Activated effector memory CD4-positive, alpha-beta T cell treated with Interleukin-2 at 50 U/mL for 16 hours (primary cell): ENCODE measurements around the gene GSX1.
"Not testable (repeated sequence)": the region's sequence is repeated elsewhere in the genome, so short reads cannot be mapped to it uniquely, and the experiment has no call there.

ENCODE experiments used
- DNase-seq: peaks from one replicate; pipeline ENCODE4 v3.0.0-alpha.2; 2020

GSX1 gene

DNA sequence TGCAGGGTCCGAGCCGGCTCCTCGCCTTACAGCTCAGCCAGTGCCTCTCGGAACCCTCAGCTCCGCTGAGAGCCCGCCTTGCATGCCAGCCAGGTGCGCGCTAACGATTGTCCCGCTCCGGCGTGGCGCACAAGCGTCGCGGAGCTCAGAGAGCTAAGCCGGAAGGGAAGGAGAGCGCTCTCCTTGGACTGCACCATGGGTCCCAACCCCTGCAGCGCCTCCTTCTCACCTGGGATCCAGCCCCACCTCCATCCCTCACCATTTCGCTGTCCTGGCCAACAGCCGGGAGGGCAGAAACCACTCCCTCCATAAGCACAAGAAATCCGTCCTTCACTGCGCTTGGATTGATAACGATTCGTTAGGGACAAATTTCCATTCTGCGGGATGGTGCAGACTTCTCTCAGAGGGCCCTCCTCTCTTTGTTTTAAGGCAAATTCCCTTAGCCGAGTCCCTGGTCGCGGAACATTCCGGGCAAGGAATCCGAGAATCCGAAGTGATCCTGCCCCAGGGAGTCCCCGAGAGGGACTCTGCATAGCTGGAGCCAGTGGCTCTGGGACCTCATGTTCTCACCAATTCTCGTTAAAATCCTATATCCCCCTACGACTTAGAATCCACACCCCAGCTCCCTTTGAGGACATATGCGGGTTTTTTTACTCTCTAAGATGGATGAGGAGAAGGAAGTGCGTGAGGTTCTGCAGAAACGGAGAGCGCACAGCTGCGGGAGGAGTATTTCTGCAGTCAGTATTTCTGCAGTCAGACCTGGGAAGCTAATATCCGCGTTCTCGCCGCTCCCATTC, 2.8 kb downstream of the GSX1 start:
- DNase-seq: no peak

DNA sequence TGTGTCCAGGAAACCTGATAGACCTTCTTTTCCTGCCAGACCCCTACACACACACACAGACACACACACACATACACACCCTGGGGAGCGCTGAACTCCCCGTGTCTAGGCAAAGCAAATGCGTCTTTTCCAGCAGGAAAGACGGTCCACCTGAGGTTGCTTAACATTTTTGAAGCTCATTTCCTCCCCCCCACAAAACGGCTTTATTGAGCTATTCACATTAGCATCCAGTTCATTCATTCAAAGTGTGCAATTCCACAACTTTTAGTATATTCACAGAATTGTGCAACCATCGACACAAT, 3.4 kb downstream of the GSX1 start:
- DNase-seq: no peak

DNA sequence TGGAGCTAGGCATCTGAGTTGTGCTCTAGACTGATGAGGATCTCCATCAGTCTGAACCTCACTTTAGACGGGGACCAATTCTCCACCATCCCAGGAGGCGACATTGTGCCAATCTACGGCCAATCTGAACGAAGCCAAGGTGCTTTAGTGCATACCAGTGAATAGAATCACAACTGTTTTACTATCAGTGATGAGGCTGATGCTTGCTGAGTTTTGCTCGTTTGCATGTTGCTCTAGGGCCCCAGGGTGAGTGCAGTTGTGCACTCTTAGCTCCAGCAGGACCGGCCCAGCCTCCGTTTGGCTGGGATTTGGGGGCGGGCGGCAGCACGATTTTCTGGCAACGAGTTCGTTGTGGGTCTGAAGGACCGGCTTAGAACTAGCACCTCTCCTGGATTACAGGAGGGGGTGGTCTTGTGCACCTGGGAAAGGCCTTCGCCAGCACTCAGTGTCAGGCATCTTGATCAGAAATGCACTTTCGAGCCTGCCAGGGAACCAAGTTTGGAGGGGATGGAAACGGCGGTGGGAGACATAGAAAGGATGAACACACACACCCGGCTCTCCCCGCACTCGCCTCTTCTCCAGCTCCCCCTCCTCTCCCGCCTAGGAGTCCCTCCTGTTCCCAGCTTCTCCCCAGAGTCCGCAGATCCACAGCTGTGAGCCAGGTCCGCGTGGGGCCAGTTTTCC, 4.4 kb downstream of the GSX1 start:
- no peak for DNase-seq

DNA sequence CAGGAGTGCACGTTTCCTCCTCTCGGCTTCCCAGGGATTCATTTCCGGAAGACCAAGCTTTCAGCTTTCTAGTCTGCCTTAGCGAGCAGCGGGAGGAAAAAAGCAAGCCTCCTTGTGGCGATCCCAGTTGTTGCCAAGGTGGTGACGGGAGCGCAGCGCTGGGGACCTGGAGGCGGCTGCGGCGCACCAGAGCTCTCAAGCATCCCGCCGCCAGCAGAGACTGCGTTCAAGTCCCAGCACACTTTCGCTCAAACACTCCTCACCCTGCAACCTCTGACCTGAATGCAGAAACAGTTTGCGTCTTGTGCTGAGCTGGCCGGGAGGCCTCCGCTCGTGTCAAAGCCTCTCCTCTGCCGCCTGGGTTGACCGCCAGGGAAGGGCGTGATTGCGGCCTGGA, 4.9 kb downstream of the GSX1 start:
- no peak for DNase-seq

DNA sequence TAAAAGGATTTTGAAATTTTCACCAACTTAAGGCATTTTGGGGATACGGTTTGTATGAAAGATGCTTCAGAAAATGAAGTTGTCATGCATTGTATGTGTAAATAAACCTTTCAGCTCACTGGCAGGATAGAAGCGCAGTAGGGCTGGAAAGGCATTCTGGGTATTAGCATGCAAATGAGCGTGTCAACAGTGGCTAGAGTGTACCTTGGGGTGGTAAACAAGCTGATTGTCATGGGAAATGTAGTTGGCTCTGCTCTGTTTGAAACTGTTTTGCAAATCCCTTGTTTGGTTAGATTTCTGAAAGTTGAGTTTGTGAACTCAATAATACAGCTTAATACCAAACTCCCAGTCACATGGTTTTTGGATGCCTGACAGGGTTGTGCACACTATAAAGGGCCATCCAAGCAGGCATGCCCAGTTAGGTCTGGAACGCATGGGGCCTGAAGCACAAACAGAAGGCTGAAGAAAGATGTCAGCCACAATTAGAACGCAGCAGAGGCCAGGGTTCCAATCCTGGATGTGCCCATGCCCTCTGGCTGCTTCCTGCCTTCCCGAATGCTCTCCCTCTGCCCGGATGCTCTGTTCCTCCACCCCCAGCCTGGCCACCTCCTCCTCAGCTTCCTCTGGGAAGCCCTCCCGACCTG, 14.6 kb downstream of the GSX1 start:
- DNase-seq: no peak

DNA sequence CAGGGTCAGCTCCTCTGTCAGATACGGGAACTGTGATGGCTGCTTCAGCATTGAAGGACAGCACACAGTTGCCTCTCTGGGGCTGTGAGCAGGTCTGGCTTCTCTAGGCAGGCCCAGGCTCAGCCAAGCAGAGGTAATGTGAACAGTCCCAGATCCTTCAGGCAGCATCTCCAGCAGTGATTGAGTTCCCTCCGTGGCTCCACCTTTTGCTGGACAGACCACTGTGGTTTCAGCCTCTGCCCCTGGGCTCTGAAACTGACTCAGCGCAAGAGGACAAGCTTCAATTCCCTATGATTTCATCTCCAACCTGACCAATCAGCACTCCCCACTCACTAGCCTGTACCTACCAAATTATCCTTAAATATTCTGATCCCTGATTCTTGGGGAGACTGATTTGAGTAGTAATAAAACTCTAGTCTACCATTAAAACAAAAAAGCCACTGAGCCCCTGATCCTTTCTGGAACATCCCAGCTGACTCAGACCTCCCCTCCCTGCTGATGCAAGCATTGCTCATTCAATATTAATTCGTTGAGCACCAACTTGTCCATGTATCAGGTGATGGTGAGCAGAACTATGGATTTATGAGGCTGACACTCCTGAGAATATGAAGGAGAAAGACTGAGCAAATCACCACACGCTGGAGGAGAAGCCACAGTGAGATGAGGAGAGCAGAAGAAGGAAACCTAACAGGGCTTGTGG, 16.7 kb downstream of the GSX1 start:
- DNase-seq: no peak

DNA sequence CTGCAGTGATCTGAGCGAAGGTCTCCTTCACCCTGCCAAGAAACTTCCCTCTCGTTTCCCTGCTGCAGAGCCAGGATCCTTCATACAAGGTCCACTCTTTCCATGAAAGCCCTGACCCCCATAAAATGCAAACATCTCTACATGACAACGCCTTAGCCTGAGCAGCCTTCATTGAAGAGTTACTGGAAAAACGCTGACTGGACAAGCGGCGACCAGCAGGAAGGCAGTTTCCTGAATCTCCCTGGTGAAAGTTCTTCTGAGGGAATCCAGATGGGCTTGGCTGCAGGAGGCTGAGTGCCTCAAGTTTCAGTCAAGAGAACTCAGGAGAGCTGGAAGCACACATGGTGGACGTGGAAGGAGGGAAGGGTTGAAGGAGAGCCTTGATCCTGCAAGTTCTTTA, 17.7 kb downstream of the GSX1 start:
- DNase-seq: no peak

DNA sequence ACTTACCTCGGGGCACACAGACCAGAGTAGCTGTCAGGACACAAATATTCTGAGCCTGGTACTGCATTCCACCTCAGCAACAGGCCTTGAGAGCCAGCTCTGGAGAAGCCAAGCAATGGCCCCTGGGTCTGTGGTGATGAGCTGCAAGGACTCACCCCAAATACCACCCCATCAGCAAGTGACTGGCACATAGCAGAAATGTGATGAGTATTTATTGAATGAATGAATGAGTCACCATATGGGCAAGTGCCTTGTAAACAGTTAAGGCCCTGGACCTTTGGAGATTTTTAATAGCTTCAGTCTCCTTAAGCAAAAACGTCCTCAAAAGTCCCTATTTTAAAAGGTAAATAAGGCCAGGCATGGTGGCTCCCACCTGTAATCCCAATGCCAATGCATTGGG, 18.2 kb downstream of the GSX1 start:
- DNase-seq: no peak

DNA sequence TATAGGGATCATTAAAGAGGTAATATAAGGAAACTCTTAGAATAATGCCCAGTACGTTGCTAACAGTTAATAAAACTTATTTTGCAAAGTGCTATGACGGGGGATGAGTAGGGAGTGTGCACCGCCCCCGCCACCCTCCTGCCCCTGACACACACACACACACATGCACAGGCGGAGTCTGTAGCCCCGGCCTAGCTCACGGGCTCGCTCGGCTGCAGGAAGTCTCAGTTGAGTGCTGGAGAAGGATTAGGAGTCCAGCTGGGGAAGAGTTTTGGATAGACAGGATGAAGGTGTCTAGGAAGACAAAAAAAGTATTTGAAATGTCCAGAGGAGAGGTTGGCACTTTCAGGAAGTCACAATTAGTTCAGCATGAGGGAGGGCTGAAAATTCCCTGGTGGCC, 21.5 kb downstream of the GSX1 start:
- DNase-seq: no peak

DNA sequence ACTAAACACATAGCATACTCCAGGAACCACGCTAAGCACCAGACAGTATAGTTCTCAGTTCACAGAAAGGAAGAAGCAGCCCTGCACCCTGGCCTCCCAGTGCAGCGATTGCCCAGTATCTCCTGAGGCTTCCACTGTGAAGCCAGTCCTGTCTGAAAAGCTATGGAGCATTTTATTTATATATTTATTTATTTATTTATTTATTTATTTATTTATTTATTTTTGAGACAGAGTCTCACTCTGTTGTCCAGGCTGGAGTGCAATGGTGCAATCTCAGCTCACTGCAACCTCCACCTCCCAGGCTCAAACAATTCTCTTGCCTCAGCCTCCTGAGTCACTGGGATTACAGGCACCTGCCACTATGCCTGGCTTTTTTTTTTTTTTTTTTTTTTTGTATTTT, 25.5 kb downstream of the GSX1 start:
- not testable (repeated sequence) for DNase-seq

DNA sequence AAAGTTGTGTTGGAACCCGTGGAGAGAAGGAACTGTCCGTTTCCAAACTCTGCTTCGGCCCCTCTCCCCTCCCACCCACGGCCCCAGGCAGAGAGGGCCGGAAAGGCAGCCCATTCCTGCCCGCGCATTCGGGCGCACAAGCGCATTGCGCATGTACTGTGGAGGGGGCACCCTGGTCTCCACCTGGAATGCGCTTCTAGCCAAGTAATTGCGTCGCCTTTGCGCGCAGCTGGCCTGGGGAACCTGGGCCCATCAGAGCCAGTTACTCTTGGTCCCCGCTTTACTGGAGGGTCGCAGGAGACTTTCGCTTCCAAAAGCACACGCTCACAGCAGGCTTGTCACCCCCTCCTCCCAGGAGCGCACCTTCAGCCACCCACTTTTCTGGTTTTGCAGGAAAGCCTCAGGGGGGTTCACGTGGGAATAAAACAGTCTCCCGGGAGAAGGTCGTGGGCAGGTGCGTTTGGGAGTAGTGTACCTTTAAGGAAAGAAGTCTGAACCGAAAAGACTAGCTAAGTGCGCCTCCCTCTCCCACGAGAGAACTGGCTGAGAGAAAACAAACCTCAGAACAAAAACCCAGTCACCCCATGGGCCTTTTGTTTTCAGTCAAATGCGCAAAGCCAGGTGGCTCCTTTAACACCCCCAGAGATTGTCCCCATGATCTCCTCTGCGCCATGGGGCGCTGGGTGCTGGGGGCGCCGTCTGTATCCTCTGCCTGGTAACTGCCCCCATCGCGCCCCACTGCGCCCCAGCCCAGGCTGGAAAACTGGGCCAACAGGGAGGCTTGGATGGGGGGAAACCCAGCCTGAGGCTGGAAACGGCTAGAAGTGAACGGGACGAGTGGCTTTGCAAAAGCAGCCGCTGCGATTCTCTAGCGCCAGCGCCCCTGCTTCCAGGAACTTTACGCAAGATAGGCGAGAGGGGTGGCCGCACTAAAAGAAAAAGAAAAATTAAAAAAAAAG, 28.5 kb downstream of the GSX1 start:
- no peak for DNase-seq

DNA sequence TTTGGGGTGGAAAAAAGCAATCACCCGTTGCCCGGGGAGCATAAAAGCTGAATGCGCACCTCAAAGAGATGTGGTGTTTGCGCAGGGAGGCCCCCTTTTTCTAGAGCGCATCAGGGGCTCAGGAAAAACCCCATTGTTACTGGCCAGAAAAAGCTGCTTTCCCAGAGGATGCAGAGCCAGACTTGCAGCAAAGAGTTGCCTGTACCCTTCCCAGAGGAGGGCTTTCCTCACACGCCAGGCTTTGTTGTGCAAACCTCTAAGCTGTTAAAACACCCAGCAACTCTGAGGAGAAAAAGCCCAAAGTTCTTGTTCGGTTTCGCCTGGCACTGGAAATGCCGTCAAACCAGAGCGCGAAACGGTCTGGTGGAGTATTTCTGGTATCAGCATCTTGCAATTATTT, 29.3 kb downstream of the GSX1 start:
- no peak for DNase-seq

DNA sequence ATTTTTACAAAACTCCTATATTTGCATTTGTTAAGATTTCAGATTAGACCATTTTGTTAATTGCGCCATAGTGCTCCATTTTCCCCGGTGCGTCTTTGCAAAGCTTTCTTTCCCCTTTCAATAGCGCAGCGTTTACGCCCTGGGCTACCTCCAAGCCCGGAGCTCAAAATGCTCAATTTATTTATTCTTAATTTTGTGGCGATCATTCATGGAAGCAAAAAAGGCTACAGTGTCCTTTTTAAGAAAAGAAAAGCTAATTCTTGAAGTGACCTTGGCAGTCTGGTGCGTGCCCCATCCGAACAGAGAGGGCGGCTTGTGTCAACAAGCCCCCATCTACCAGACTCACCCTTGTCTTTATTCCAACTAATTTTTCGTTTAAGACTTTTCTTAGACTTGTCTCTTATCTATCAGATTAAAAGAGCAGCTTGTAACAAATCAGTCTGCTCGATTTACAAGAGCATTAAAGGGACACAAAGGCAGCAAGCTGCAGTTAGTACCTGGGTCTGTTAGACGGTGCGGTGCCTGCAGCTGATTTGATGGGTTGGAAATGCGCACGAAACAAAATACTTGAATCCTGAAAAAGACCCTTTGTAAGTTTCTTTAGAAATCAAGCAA, 30.1 kb downstream of the GSX1 start:
- no peak for DNase-seq

DNA sequence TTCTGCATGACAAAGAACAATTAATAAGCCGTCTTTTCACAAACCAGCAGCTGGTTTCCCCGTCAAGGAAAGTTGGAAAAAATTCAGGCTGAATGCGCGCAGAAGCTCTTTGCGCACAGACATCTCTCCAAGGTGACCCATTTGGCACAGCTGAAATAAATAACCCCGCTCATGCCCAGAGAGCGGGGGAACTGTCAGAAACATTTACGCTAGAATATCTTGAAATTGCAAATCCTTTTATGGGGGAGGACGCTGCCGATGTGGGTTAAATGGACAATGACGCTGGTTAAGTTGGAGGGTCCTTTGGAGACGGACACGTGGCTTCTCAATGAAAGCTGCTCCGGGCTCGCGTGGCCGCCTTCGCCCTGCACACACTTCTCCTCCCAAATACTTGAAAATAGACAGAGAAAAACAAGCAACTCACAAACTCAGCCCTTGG, 30.6 kb downstream of the GSX1 start:
- no peak for DNase-seq

DNA sequence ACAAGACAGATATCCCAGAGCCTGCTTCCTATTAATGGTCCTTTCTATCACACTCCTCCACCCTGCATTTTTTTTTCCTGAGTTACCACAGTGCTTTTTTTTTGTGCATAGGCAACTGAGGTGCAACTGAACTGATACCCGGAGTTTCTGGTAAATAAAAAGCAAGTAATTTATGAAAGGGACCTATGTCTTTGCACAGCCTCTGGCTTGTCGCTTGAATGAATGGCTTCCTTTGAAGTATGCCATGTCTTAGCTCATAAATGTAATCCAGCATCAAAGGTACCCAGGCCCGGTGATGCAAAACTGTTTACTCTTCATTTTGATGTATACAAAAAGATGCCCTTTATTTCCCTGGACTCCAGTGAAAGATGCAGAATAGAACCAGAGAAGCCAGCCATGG, 31.8 kb downstream of the GSX1 start:
- no peak for DNase-seq

DNA sequence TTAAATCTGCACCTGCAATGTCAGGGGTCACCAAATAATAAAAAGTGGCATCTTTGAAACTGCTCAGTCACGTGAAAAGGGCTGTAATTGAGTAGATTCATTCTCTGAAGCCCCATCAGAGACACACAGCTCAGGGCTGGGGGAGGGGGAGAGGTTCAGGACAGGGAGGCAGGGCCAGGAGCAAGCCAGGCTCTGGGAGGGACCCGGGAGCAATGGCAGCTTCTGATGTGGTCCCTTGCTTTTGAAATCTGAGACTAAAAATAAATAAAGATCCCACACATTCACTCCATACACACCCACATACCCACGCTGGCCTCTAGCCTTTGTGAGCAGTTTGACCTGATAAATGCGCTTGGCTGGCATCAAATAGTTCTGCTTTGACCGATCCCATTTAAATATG, 32.8 kb downstream of the GSX1 start:
- DNase-seq: no peak

DNA sequence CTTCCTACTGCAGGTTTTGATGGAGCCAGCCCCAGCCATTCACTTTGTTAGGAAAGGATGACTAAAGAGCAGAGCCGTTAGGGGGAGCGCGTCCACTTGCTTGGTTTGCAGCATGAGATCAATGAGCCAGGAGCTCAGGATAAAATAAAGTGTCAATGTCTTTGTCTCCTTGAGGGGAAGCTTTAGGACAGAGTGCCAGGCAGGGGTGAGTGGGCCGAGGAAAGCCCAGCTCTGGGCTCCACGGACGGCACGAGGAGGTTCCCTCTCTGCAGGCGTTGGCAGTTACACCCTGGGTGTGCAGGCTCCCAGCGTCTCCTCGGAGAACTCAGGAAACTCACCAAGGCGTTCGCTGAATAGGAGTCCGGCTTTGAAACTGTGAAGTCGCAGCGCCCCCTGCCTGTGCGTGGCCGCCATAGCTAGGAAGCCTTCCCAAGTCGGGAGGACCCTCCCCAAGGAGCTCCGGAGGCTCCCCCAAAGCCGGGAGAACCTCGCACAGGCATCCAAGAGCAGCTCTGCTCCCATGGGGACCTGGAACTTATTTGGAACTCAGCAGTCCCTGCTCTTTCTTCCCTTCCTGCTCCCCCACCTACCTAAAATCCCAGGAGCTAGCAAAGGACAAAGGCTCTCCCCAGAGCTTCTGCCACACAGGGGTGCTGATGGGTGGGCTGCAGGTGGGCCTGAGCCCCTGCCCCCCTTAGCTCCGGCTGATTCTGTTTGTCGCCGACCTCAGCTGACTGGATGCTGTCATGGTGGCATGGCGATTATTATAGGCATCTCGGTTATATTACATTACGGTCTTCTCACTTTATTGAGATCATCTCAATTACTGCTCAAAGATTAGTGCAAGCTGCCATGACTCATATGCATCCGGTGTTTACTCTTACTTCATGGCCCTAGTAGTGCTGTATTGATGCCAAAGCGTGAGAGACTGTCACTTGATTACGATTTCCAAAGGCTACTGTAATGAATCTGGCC, 34.4 kb downstream of the GSX1 start:
- peak; percentile 50 for DNase-seq

DNA sequence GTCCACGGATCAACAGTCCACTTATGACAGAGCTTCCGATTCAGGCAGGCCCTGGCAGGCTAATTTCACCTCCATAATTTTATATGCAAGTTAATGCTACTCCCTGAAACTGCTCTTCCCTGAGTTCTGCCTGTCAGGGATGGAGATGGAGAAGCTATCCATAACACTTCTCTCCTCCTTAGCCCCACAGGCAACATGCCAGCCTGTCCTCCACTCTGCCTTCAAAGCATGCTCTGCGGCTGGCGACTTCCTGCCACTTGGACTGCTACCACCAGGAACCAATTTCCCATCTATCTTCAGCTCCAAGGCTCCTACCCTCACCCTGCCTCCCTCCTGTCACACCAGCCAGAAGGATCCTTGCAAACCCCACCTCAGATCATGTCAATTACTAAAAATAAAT, 35.4 kb downstream of the GSX1 start:
- no peak for DNase-seq

DNA sequence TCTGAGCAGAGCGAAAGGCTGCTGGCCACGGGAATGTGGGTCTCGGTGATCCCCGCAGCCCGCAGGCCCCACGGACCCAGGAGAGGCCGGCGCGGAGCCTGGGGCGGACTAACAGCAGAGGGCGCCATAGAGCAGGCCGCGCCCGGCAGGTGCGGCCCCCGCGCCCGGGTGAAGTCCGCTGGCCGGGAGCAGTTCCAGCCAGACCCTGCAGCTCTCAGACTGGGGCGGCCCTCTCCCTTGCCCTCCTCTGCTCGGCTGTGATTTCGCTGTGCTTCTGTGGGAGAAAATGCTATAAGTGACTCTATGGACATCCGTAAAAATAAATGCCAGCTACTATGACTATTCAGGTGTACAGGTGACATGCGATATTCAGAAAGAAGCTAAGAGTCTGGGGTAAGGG, 37.7 kb downstream of the GSX1 start:
- peak; percentile 43 for DNase-seq

DNA sequence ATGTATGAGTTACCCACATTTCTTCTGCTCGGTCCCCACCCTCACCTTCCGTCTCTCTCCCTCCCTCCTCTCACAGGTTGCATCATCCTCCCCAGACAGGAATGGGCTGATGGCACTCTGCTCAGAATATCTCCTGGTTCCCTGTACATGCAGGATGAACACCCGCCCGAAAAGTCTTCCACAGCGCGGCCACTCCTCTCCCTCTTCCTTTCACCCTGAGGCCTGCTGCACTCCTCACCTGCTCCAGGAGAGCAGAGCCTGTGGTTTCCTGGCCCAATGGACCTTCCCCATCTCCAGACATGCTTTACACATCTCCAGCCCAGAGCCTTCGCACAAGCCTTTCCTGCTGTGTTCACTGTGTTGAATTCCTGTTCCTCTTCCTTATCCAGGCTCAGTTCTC, 40.9 kb downstream of the GSX1 start:
- DNase-seq: no peak

DNA sequence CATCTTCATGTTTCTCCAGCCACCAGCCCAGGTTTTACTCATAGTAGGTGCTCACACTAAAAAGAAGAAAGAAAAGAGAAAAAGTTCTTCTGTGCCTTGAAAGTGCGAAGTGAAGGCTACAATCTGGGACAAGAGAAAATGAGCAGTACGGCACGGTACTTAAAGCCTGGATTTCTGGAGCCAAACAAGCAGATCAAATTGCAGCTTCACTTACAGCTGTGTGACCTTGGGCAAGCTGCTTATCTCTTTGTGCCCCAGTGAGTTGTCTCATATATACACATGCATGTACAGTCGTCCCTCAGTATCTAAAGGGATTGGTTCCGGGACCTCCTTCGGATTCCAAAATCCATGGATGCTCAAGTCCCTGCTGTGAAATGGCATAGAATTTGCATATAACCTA, 41.8 kb downstream of the GSX1 start:
- no peak for DNase-seq
